Stimulated activated CD8-positive, alpha-beta memory T cell treated with anti-CD3 and anti-CD28 coated beads, Interleukin-12 subunit alpha, Interleukin-12 subunit beta, amount 100 ng/mL, for 4 hours (primary cell): ENCODE data around the gene MLF1.
"Not testable (repeated sequence)": the region's sequence is repeated elsewhere in the genome, so short reads cannot be mapped to it uniquely, and the experiment has no call there.

Experiments used
- DNase-seq: peaks from one replicate; pipeline ENCODE4 v3.0.0-alpha.2; 2020; ENCODE audit warnings: low read depth

MLF1 gene

DNA sequence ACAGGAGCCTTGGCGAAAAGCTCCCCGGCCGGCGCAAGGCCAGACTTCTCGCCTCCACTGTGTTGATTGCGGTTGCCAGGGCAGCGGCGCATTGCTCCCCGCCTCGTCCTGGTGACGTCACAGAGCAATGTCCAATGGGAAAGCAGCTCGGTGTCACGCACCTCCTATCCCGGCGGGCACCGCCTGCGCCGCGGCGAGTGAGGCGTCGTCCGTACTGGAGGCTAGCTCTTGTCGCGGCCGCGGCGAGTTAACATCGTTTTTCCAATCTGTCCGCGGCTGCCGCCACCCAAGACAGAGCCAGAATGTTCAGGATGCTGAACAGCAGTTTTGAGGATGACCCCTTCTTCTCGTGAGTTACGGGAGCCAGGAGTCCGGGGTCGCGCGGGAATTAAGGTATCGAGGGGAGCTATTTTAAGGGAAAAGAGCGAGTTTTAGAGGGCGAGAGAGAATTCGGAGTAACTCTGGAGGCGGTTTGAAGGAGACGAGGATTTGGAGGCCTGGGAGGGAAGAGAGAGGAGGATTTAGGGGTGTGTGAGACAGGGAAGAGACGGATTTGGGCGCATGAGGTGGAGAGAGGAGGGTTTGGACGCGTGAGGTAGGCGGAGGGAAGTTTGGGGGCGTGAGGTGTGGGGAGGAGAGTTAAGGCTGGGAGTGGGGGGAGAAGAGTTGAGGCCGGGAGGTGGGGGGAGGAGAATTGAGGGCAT lies at the start of gene MLF1:
Gene MLF1, plus strand, starts transcription at position 196 of the 704 bp plus-strand sequence. Its CDS starts 107 bp downstream, at position 303.
- peak; percentile 56 for DNase-seq

DNA sequence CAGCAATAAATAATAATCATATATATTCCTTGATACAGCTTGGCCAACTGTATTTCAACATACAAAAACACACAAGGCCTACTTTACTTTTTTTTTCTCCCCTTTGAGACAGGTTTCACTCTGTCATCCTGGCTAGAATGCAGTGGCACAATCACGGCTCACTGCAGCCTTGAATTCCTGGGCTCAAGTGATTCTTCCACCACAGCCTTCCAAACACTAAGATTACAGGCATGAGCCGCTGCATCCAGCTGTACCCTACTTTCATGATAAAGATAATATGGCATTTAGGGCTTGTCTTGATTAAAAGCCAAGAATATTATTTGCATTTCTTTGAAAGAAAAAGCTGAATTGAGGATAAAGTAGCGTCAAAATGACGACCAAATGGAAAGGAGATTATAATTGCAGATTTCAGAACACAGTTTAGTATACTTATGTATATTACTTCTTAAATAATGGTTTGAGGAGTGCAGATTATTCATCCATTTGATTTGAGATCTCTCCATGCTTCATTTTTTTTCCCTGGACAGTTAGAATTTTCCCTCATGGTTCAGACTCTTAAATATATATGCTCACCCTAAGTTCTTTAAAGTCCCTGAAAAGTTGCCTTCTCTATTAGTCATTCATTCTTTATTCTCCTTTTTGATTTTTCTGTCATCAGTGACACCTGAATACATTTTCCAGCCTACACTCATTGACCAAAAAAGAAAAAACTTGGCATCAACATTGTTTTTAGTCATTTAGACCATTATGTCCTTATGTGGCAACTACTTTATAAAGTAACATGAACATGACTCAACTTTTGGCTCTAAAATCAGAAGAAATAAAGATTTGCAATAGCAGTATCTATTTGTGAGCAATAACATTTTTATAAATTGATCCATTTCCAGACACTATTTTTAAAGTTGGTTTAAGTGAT lies 48.5 kb upstream of the MLF1 start:
- no peak for DNase-seq

- no peak for DNase-seq
These were observed 42.8 kb upstream of the MLF1 start for GRCh38 chr3:158528076-158528674.

DNA sequence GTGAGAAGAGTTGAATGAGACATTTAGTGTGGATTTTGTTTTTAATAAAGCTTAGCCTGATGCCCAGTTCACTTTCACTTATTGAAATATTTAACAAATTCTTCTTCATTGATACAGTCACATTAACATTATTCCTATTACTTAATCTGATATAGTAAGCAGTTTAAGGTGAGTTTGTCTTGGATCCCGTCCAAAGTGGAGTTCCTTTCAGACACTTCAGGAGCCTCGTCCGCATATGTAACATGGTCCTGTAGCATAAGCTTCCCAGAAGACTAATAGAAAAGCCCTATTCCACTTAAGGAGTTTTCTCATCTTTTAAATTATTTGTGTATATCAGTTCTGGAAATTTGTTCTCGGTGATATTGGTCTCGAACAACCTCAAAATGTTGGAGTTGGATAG lies 39.7 kb upstream of the MLF1 start:
- DNase-seq = no peak

- no peak for DNase-seq
These were observed 38.8 kb upstream of the MLF1 start for GRCh38 chr3:158532099-158532734.

DNA sequence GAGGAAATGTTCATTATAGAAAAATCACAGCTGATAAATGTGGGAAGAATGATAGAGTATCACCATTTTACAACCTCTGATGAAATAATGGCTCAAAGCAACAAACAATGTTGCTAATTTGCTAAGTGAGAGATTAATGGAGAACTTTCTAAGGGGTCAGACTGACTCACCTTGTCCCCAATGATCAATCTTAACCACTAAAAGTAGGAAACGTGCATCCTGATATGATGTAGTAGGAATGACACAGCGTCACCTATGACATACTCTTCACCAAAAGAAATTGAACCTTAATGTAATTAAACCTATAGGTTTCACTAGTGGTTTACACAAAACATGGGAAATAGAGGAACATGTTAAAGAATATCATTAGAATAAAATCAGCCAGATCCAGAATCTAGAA lies 35.1 kb upstream of the MLF1 start:
- DNase-seq = no peak

DNA sequence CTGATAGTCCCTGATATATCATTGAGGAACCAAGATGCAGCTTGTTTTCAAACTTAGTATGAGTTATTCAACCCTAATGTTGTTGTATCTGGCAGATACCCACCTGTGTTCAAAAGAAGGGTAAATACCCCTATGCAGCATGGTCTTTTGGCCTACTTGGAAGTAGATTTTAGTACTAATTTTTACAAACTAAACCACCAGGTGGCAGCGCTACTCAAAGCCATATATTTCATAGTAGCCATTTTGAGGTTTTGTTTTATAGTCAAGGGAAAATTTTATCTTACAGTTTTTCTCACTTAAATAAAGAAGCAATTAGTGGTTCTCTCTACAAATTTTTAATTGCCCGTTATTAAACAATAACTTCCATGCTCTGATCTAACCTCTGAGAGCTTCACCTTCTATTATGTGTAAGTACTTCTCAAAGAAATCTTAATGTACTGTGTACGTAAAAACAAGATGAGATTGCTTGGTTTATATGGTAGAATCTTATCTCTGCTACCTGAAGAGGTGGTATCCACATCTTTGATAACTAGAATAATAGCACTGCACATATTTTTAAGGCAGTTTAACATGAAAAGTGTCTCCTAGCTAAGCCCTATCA lies 31.5 kb upstream of the MLF1 start:
- DNase-seq = no peak

- DNase-seq = no peak
These were observed 30.9 kb upstream of the MLF1 start for GRCh38 chr3:158540066-158540465.

DNA sequence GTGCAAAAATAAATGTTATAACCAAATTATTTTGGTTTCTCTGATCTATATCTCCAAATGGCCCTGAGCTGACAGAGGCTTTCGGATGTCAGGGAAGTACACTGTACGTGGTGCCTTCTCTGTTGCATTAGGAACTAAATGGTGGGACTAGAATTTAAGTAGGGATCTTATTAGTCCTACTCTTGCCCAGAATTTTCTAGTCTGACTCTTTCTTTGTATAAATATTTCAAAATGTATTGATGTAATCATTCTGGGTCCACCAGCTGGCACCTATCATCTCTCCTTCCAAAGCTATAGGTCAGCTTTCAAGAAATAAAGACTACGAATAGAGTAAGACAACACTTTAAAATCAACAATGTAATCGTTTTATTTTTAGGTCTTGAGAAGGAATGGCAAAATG lies 22.3 kb upstream of the MLF1 start:
- no peak for DNase-seq

- not testable (repeated sequence) for DNase-seq
These were observed 21.1 kb upstream of the MLF1 start for GRCh38 chr3:158549938-158550337.

DNA sequence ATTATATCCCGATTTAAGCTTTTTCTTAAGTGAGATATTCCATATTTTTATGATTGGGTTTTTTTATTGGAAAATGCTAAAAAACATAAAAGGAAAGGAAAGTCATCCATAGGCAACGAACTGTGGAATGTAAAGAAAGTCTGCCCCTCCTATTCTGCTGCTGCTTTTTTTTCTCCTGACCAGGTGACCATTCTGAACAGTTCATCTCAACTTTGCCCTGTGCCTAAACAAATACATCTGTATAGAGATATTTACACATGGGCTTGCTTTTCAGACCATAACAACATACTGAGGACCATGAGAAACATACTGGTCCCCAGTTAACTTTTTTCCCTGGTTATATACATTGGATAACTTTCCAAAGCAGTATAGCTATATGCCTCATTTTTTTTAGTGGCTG lies 18.9 kb upstream of the MLF1 start:
- no peak for DNase-seq

- no peak for DNase-seq
These were observed 11.5 kb upstream of the MLF1 start for GRCh38 chr3:158559504-158559903.

- DNase-seq = no peak
These were observed 10.0 kb upstream of the MLF1 start for GRCh38 chr3:158560979-158561378.

DNA sequence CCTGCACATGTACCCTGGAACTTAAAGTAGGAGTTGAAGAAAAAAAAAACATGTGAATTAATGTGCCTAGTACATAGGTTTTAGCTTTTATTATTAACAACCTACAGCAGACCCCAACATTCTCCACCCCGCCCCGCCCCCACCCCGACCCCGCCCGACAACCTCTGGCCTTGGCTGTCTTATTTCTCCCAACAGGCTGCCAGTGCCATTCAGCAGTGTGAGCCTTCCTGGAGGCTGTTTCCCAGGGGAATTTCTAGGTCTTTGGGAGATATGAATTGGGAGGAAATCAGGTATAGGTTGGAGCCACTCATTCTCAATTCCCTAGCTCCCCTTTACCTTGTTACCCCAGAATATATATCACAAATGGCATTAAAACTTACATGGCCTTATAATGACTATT lies 8.3 kb upstream of the MLF1 start:
- DNase-seq = no peak

GRCh38 chr3:158563076-158563475 lies 7.9 kb upstream of the MLF1 start:
- no peak for DNase-seq

- no peak for DNase-seq
These were observed 5.9 kb upstream of the MLF1 start for GRCh38 chr3:158565076-158565475.

DNA sequence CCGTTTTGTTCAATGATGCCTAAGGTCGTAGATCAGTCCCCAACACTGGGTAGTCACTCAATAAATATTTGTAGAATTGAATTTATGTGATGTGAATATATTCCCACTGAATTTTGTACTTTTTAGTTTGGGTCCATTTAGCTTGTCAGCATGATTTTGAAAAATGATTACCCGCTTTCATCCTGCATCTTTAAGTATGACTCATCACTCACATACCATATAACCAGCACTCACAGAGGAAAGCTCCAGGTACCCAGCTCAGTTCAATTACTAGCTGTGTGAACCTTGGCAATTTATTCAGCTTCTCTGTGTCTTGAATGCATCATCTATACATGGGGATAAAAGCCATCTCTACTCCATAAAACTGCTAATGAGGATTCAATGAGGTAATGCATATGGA lies 2.2 kb upstream of the MLF1 start:
- DNase-seq = no peak

DNA sequence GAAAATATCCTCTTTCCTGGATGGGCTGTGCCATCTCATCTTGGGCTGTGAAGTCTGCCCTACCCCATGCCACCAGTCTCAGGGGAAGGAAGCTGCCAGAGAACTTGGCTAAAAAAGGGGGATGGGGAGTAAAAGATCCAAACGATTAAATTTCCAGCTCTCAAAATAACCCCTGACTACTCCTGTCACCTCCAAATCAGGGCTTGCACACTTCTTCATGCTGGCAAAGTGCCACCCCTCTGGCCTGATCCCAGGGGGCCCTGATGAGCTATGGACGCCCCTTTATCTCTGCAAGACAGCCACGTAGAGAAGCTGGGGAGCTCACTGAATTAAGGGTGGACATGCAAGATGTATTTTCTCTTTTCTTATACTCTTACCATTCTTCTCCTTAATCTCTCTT lies 1.2 kb upstream of the MLF1 start:
- DNase-seq = no peak

GRCh38 chr3:158571969-158572765 lies 1.2 kb downstream of the MLF1 start:
- no peak for DNase-seq

DNA sequence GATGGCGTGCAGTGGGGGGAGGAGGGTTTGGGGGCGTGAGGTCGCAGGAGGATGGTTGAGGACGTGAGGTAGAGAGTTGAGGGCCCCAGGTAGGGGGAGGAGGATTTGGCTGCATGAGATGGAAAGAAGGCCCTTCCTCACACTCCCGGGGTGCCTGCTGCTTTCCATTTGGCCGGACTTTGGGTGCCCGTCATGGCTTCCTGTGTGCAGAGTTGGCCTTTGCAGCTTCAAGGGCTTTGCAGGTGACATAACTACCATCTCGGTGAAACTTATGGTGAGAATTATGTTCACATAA lies 1.7 kb downstream of the MLF1 start:
- no peak for DNase-seq

DNA sequence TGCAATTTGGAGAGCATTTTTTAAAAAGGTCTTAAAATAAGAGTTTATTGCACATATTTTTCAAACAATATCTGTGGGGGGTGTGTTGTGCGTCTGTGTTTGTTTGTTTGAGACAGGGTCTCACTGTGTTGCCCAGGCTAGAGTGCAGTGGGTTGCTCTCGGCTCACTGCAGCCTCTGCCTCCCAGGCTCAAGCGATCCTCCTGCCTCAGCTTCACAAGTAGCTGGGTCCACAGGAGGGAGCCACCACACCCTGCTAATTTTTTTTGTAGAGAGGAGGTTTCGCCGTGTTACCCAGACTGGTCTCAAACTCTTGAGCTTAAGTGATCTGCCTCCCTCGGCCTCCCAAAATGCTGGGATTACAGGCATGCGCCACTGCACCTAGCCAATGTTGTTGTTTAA lies 2.7 kb downstream of the MLF1 start:
- no peak for DNase-seq
